Measurements from ENCODE around the gene CHMP1B.

CHMP1B gene

DNA sequence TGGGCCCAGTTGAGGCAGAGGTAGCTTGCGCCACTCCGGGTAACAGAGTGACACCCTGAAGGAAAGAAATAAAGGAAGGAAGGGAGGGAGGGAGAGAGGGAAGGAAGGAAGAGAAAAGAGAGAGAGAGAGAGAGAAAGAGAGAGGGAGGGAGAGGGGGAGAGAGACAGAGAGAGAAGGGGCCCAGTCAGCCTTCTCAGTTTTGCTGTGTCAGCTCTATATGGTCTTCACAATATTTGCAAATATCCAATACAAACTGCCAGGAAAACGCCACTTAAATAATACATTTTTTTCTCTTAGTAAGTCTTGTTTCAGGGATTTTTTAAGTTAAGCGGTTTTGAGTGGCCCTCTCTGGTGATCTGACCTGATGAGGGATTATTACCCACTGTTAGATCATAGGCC, 5.6 kb upstream of the CHMP1B start:
- no peak overlapping the region for H3K4me3 ChIP-seq (replicated peaks; ENCODE audit: insufficient read depth, low read length)
- no peak for DNase-seq (ENCODE audit: low read depth in 1 of 2, low spot score in 1 of 2)
- no peak for TF ChIP-seq POLR2AphosphoS5 (IDR thresholded peaks at IDR 0.05; ENCODE audit: low read depth)
- TF ChIP-seq, protein P1, sequence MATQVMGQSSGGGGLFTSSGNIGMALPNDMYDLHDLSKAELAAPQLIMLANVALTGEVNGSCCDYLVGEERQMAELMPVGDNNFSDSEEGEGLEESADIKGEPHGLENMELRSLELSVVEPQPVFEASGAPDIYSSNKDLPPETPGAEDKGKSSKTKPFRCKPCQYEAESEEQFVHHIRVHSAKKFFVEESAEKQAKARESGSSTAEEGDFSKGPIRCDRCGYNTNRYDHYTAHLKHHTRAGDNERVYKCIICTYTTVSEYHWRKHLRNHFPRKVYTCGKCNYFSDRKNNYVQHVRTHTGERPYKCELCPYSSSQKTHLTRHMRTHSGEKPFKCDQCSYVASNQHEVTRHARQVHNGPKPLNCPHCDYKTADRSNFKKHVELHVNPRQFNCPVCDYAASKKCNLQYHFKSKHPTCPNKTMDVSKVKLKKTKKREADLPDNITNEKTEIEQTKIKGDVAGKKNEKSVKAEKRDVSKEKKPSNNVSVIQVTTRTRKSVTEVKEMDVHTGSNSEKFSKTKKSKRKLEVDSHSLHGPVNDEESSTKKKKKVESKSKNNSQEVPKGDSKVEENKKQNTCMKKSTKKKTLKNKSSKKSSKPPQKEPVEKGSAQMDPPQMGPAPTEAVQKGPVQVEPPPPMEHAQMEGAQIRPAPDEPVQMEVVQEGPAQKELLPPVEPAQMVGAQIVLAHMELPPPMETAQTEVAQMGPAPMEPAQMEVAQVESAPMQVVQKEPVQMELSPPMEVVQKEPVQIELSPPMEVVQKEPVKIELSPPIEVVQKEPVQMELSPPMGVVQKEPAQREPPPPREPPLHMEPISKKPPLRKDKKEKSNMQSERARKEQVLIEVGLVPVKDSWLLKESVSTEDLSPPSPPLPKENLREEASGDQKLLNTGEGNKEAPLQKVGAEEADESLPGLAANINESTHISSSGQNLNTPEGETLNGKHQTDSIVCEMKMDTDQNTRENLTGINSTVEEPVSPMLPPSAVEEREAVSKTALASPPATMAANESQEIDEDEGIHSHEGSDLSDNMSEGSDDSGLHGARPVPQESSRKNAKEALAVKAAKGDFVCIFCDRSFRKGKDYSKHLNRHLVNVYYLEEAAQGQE (IDR thresholded peaks at IDR 0.05; ENCODE audit: insufficient replicate concordance, low read depth): no peak
- TF ChIP-seq SPI1 (IDR thresholded peaks at IDR 0.05; ENCODE audit: borderline replicate concordance, low read depth): no peak
- TF ChIP-seq, protein P2, sequence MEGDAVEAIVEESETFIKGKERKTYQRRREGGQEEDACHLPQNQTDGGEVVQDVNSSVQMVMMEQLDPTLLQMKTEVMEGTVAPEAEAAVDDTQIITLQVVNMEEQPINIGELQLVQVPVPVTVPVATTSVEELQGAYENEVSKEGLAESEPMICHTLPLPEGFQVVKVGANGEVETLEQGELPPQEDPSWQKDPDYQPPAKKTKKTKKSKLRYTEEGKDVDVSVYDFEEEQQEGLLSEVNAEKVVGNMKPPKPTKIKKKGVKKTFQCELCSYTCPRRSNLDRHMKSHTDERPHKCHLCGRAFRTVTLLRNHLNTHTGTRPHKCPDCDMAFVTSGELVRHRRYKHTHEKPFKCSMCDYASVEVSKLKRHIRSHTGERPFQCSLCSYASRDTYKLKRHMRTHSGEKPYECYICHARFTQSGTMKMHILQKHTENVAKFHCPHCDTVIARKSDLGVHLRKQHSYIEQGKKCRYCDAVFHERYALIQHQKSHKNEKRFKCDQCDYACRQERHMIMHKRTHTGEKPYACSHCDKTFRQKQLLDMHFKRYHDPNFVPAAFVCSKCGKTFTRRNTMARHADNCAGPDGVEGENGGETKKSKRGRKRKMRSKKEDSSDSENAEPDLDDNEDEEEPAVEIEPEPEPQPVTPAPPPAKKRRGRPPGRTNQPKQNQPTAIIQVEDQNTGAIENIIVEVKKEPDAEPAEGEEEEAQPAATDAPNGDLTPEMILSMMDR (IDR thresholded peaks at IDR 0.05; ENCODE audit: insufficient read depth, low read length): no peak
- TF ChIP-seq GABPA (IDR thresholded peaks at IDR 0.05; ENCODE audit: low read depth): no peak
- no peaks in the 10 kb centered on the region for H3K27me3 ChIP-seq (ENCODE audit: insufficient read depth, poor library complexity, severe bottlenecking)
- no peak overlapping the region for H3K27ac ChIP-seq (replicated peaks)

DNA sequence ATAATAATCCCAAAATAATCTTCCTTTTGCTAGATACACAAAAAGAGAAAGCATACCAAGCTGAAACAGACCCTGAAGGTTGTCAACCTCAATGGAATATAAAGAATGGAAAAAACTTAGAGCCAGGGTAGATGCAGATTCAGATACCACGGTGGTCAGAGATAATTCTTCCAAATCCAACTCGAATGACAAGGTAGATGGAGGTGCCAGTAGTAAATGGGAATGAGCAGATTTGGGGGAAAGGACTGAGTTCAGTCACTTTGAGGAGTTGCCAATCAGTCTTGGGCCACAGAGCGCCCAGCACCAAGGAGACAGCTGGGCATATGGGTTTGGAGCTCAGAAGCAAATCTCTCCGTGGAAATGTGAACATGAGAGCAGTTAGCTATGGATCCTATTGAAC, 3.4 kb upstream of the CHMP1B start:
- no peaks in the 10 kb centered on the region for H3K27me3 ChIP-seq (ENCODE audit: insufficient read depth, poor library complexity, severe bottlenecking)
- DNase-seq (ENCODE audit: low read depth in 1 of 2, low spot score in 1 of 2): no peak
- TF ChIP-seq GABPA (IDR thresholded peaks at IDR 0.05; ENCODE audit: low read depth) (no peak), POLR2AphosphoS5 (IDR thresholded peaks at IDR 0.05; ENCODE audit: low read depth) (no peak), SPI1 (IDR thresholded peaks at IDR 0.05; ENCODE audit: borderline replicate concordance, low read depth) (no peak)
- TF ChIP-seq, protein P1 (IDR thresholded peaks at IDR 0.05; ENCODE audit: insufficient replicate concordance, low read depth): no peak
- TF ChIP-seq, protein P2 (IDR thresholded peaks at IDR 0.05; ENCODE audit: insufficient read depth, low read length): no peak
- no peak overlapping the region for H3K27ac ChIP-seq (replicated peaks)
- H3K4me3 ChIP-seq (replicated peaks; ENCODE audit: insufficient read depth, low read length): no peak overlapping the region

DNA sequence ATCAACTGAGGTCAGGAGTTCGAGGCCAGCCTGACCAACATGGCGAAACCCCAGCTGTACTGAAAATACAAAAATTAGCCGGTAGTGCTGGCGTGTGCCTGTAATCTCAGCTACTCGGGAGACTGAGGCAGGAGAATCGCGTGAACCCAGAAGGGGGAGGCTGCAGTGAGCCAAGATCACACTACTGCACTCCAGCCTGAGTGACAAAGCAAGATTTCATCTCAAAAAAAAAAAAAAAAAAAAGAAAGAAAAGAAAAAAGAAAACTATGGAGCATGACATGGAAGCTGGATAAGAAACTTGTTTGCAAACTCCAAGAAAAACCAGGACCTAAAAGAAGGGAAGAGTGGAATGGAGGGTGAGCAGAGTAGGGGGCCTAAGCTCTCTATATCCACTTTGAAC, 1.9 kb upstream of the CHMP1B start:
- no peaks in the 10 kb centered on the region for H3K27me3 ChIP-seq (ENCODE audit: insufficient read depth, poor library complexity, severe bottlenecking)
- H3K4me3 ChIP-seq (replicated peaks; ENCODE audit: insufficient read depth, low read length): no peak overlapping the region
- TF ChIP-seq POLR2AphosphoS5 (IDR thresholded peaks at IDR 0.05; ENCODE audit: low read depth): no peak
- TF ChIP-seq, protein P1 (IDR thresholded peaks at IDR 0.05; ENCODE audit: insufficient replicate concordance, low read depth): no peak
- TF ChIP-seq SPI1 (IDR thresholded peaks at IDR 0.05; ENCODE audit: borderline replicate concordance, low read depth): no peak
- no peak for TF ChIP-seq GABPA (IDR thresholded peaks at IDR 0.05; ENCODE audit: low read depth)
- TF ChIP-seq, protein P2 (IDR thresholded peaks at IDR 0.05; ENCODE audit: insufficient read depth, low read length): no peak
- no peak overlapping the region for H3K27ac ChIP-seq (replicated peaks)
- no peak for DNase-seq (ENCODE audit: low read depth in 1 of 2, low spot score in 1 of 2)
